Stimulated activated CD4-positive, alpha-beta T cell treated with anti-CD3 and anti-CD28 coated beads, Interleukin-12 subunit alpha, Interleukin-12 subunit beta, amount 100 ng/mL, for 4 hours (primary cell): ENCODE data around the gene ABCC4.

Experiments used
- DNase-seq: peaks from one replicate; pipeline ENCODE4 v3.0.0-alpha.2; 2020

The ABCC4 gene

DNA sequence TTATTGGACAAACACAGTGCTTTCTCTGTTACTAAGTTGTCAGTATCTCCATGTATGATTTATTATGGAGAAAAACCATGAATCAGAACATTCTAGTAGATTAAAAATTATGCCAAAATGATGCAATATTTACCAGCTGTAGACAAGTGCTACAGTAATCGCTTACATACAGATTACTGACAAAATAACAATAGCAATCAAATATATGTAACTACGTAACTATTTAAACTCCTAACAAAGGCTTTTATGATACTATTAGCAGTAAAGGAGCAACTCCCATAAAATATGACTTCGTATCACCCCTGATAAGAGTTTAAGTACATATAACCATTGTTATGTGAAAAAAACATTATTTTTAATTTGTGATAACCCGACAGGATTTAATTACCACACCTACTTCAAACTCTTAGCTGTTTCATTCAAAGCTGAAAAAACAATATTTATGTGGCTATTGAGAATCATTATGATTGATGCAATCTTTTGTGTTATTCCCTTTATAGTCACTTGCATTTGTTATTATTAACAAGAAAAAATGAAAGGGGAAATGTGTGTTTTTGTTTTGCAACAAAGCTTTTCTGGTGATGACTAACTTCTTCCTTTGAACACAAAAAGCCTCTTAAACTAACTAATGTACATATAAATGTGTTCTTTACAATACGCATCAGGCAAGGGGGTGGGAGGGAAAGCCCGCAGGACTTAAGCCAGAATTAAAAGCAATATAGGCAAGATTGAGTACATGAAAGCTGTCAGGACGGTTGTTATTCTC is 147.4 kb downstream of the ABCC4 start:
- no peak for DNase-seq

DNA sequence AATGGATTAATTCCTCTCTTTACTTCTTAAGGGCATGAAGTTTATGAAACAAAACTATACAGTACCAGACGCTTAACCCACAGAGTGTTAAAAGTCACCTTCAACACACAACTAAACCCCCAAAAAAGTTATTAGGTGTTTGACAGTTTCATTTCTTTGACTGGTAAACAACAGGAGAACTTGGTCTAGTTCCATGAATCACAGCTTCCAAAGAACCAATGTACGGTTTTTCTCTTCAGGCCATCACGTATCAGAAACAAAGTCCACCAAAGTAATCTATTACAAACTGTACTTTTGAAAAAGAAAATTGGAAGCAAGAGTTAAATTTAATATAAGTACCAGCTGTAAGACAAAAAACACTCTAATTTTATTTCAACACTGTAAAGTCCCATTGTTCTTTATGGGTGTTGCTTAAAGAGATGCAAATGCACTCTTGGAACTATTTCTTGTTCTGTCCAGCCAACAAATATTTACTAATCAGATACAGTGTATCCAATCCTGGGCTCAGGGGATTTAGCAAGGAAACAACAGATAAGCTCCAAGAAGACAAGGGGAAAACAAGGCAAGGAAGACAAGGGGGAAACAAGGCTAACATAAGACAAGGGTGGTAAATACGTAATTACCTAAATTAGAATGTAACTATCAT is 149.2 kb downstream of the ABCC4 start:
- no peak for DNase-seq

DNA sequence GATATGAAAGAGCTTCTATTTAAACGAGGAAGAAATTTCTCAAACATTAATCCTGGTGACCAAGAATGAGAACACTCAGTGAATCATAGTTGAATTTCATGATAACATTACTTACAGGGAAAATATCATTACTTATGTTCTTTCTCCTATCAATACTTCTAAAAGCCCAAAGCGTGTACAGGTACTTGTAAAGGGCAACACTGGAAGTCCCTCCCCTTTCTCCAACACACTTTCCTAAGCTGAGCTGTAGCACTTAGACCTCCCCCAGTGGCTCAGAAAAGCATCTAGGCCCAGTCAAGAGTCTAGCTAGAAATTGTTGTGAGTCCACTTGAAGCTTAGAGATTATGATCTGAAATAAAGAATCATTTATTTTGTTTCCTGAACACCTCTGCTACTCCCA is 150.7 kb downstream of the ABCC4 start:
- no peak for DNase-seq

DNA sequence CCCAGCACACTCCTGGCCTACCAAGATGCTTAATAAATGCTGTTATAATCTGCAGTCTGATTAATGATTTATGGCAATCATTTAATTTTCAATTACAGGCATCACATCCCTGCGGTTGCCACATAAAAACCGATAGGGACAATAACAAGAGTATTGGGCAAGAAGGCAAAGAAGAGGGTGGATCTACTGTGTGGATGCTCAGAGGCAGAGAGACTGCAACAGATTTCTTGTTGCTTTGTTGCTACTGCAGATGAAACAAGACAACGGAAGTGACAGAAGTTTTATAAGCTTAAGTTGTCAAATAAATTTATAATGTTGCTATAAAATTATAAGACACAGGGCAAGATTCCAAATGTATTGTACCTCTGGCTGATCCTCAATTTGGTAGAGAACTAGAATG is 154.8 kb downstream of the ABCC4 start:
- no peak for DNase-seq

DNA sequence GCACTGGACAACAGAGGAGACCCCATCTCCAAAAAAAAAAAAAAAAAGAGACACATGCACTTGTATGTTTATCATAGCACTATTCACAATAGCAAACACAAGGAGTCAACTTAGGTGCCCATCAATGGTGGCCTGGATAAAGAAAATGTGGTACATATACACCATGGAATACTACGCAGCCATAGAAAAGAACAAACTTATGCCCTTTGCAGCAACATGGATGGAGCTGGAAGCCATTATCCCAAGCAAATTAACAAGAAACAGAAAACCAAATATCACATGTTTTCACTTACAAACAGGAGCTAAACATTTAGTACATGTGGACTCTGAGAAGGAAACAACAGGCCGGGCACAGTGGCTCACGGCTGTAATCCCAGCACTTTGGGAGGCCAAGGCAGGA is 155.7 kb downstream of the ABCC4 start:
- no peak for DNase-seq

DNA sequence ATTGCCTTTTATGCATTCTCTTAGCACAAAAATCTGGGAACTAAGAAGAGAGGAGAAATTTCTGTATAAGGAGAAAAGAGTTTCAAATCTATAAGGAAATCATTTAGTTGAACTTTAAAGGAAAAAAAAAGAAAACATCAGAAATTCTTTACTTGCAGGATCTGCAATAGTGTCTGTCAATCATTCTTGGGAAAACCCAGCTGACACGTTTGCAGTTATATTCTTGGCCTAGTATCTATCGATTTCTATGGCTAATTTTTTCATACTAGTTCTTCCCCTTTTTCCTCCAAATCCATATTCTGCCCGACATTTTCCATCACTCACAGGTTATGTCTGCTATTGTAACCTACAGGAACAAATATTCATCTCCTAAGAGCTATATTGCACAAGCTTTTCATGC is 160.7 kb downstream of the ABCC4 start:
- no peak for DNase-seq

DNA sequence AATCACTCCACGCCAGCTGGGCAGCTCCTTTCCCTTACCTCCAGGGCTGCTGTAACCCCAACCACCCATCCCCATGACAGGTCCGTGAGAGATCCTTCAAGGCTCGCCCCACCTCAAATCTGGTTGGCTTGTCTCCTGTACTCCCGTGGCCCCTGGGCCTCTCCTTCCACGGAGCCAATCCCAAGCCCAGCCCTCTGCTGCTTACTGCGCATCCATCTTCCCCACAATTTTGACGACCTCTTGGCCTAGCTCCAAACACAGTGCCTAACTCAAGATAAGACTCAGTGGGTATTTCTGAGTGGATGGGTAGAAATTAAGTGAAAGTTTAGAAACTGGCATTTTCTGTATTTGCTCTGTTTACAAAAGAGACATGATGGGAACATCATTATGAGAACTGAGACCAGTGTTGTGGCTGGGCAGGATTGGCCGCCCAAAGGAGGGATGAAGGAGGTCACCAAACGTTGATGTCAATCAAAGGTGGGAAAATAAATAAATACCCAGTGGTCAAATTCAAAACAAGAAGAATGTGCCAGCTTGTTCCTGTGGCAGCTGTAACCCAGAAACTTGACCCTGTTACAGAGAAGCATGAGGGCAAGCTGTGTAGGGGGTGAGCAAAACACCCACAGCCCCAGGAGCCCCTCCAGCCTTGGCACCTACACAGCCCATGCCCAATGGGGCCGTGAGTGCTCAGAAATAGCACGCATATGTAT is 162.2 kb downstream of the ABCC4 start:
- no peak for DNase-seq

DNA sequence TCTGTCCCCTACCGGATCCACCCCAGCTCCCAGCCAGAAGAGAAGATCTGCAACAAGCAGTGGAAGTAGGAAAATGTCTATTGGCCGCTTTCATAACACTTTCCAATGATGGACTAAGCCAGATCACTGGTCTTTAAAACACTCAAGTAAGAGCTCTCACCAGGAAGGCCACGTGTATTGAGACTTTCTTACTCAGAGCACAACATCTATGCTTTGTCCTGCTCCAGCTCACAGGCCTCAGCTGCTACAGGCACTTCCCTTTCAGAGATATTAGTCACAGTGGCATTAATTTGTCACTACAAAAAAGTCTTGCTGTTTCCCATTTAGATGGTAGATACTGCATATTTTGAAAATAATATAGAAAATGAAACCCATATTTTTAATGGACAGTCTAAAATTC is 164.2 kb downstream of the ABCC4 start:
- no peak for DNase-seq

DNA sequence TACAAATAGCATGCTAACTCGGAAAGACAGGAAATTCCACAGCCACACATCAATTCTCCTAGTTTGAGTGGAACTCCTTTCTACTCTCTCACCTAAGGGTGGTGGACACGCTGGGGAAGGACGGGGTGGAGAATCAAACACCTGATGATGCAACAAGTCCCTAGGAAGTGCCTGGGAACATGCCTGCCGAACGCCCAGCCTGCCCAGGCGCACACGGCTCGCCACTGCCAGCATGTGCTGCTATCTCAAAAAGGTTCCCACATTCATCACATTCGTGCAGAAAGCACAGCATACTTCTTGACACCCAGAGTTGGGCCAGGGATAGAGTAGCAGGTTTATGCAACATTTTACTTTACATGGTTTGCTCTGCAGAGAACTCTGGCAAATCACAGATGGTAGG is 164.6 kb downstream of the ABCC4 start:
- no peak for DNase-seq

DNA sequence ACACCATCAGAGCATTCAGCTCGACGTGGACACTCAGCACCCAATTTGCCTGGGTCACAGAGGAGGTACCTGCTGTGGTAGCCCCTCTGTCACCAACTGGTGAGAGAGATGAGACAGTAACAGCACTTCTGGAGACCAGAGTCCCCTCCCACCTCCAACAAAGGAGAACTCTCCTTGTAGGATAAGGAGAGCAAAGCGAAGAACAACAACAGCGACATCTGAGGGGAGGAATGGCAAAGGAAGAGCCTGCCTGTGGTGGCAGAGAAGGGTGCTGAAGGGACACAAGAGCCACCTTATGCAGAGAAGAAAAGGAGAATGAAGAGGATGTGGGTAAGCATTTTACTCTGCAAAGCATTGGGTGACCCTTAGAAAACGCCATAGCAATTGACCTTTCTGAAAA is 167.8 kb downstream of the ABCC4 start:
- DNase-seq: no peak

DNA sequence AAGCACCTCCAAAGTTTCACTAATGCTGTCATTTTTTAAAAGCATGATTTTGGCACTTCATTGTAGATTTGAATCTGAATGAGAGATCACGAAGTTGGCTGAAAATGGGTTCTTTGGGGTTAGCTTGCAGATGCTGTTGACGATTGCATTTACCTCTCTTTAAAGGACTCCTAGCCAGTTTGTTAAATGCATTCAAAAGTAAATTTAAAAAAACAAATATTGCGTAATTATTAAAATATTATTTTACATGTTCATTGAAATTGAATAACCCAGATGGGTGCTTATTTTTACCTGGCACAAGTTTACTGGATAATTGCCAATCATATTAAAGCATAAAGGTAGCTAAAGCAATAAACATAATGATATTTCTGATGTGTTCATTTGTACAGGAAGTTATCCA is 172.2 kb downstream of the ABCC4 start:
- no peak for DNase-seq

DNA sequence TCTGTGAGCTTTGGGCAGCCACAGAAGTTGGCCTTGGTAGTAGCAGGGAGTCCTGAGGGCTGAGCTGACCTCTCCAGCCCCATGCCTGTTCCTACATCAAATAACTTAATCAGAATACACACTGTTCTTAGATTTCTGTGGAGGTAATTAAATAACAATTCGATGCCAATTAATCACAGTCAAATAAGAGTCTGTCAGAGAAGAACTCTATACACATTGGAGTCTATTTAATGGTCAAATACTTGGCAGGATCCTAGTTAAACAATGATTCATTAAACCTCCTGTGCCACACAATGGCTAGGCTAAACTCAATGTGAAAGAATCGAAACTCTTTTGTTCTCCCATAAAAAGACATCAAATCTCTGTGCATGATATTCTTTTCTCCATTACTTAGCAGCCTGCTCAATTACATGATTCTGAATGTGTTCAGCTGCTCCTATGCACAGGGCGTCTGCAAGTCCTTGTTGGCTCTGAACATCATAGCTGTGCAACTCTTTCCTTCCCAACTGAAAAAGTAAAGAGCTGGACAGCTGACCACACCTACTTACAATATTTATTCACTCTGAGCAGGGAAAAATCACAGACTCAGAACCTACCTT is 173.1 kb downstream of the ABCC4 start:
- DNase-seq: no peak

DNA sequence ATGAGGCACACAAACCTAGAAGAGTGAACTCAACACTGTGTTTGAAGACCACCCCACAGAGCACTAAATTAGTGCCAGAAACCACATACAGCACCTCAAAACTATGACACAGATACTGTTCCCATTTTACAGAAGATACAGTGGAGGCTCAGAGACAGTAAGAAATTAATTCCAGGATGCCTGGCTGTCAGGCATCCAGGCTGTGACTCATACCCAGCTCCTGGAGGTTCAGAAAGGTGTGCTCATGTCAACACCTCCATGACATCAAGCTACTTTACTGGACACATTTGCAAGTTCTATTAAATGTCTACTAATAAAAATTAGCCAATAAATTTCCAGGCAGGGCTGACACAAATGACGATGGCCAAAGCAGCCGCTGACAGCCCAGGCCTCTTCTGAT is 176.3 kb downstream of the ABCC4 start:
- DNase-seq: no peak

DNA sequence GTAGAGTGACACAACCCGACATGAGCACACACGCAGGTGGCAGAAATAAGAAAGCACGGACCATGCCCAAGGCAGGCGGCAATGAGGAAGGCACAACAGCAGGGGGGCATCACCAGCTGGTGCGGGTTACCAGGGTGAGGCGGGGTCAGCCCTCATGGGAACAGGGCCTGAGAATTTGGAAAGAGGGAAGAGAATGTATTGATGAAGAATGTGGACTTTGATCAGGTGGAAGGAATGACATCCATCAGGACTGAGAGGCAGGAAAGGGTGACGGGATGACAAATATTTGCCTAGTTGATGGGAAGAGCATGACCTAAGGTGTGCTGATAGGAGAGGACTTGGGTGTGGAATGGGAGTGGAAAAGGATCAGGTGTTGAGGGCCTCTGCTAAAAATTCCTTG is 177.5 kb downstream of the ABCC4 start:
- no peak for DNase-seq

DNA sequence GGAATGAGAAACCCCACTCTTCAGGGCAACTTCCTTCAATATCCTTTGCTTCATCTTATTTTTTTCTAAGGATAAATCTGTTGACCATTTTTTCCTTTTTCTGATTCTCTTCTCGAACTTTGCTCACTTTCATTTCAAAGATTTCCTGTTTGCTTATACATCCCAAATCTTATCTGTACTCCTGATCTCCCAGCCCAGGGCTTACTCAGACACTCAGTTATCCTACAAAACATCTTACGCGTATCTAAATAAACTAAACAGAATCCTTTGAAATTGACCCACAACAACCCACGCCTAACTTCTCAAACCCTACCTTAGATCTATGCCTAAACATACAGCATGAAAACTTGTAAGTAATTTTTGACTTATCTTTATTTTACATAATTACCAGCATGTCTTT is 179.2 kb downstream of the ABCC4 start:
- no peak for DNase-seq

DNA sequence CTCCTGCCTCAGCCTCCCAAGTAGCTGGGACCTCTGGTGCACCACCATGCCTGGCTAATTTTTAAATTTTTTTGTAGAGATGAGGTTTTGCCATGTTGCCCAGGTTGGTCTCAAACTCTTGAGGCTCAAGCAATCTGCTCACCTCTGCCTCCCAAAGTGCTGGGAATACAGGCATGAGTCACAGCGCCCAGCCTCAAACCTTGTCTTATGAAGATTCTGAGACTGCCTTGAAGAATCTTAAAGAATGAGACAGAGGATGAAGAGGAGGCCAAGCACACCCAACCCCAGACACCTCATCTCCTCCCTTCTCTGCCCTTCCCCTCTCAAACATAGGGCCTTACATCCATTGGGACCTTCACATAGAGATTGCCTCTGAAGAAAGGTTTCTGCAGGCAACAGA is 179.7 kb downstream of the ABCC4 start:
- no peak for DNase-seq

DNA sequence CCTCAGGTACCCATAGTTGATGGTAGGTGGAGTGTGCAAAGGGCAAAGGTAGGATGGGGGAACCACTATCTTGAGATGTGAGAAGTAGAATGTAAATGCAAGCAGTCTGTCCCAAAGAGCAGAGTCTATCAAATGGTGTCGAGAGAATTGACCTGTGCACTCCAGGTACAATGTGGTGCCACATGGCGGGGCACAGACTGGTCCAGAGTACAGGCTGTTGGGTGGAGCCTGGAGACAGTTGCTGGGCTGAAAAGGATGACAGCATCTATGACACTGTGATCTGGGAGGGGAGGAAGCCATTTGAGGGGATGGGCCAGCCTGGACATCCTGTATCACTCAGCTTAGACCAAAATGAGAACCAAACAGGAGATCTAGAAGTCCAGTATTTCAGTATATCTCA is 180.6 kb downstream of the ABCC4 start:
- no peak for DNase-seq

DNA sequence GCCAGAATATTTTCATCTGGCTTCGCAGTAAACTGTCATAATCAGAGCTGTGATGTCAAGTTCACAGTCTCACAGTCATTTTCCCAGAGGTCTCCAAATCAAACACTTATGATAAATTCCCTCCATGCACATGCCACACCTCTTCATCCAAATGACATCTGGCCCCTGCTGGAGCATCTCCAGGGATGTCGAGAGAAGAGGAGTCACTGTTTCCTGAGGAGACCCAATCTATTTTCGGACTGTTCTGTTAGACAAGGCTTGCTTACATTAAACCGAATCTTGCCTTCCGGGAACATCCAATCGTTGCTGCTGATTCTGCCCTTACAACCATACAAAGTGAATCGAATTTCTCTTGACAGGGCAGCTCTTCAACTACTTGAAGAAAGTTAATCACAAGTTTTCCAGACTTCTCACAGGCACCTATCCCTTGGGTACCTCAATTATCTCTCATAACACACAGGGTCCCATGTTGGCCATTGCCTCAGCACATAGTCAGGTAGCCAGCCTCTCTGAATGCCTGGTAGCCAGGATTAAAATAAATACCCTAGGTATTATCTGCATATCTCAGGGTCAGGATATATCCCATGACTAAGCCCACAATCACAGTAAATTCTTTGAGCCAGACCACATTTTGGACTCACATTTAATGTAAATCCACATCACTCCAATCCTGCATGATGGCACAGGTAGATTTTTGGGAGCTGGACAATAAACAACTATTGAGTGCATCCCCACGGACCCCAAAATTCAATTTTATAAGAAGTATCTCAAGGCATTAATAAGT is 182.5 kb downstream of the ABCC4 start:
- DNase-seq: no peak

DNA sequence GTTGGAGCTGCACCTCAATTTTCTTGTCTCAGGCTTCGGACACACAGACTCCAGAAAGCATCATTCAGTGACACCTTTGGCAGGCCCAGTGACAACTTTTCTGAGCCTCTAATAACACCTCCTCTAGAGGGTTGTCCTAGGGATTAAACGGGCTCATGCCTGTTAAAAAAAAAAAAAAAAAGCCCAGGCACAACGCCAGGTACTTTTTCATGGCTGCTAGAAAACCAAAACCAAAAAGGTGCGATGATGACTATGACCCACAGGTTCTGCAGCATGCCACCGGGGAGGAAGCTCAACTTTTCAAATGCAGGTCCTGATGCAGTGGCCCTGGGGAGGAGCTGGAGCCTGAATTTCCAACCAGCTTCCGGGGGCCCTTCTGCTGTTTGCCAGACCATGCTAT is 184.2 kb downstream of the ABCC4 start:
- DNase-seq: no peak

DNA sequence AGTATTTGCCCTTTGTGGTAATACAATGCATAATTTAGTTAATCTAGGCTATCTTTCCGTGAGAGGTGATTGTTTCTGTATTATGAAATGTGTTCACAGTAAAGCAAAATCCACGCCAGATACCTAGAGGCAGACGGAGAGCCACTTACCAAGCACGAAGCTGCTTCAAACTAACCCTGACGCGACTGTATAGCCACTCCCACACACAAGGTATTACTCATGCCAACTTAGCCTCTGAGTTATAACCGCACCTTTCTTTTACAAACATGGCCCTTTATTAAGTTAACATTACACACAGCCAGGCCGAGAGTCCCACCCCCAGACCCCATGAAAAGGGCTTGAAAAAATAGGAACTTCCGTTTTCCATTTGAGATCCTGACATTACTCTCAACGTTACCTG is 185.7 kb downstream of the ABCC4 start:
- no peak for DNase-seq

DNA sequence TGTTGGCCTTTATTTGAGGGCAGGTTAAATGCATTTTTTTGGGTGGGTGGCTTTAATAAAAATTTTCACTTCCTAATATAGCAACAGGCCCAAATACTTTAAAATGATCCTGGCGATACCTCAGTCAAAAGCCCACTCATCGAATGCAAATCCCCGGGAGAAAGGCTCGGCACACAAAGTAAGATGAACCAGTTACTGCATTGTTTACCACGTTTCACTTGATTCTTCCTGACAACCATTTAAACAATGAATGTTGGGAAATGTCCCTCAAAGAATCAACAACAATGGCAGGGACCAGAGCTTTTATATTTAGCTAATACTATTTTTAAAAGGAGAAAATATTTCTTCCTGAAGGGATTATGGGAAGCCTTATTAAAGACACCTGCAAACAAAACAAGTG is 187.7 kb downstream of the ABCC4 start:
- no peak for DNase-seq

DNA sequence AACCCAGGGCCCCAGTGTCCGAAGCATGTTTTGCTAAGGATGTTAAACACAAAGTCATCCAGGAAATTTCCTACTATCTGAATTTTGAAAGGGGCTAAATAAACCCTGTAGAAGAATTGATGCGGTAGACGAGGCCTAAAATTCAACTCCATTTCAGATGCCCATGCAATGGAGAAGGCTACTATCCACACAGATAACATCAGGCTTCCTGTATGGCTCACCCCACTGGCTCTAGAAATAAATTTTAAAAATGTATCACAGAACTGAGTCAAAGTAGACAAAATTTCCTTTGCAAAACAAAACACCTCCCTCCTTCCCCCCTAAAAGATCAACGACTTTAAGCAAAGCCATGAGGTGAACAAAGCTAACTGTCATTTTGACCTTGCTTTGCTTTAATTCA is 188.4 kb downstream of the ABCC4 start:
- DNase-seq: no peak

DNA sequence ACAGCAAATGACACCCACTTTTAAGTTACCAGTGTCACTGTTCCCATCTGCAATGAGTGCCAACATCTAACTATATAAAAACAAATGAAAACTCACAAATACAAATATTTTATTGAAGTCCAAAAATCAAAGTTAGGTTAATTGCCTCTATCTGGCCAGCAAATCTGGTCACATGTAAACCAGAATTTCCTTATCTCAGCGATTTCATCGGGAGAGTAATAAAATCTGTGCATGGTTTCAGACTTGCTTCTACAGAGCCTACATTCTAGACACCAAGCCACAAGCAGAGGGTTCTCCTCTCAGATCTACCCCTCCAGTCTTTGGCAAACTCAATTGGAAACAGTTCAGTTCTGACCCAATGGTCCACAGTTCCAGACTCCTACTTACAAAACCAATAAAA is 189.6 kb downstream of the ABCC4 start:
- DNase-seq: no peak
